BJ (cell line): ENCODE data around the gene PAX9. TPM values are rescaled to one million over a fixed set of nuclear protein-coding genes. Genes with fewer than 3 reads are reported as not detected.

Experiments
- CTCF ChIA-PET: fragments of 350-600 bp; formaldehyde crosslinking; extraction: SDS; loops from one replicate; lab custom pipeline; 2021; ENCODE audit warnings: antibody characterized with exemption, inconsistent platforms; lab: Yijun Ruan, JAX
- POLR2A ChIA-PET: fragments of 300-600 bp; sonication (Branson Sonifier 250); formaldehyde crosslinking; extraction: SDS; loops from one replicate; lab custom pipeline; 2021; ENCODE audit warnings: antibody characterized with exemption; lab: Charles Lee
- DNase-seq: peaks from one replicate; pipeline ENCODE4 v3.0.0-alpha.2; 2011; ENCODE audit warnings: low read depth
- H3K27me3 ChIP-seq: 2 replicates; pipeline ENCODE4 v1.6.0; 2011; ENCODE audit warnings: low read length; ENCODE audit not compliant: control insufficient read depth, insufficient read depth
- H3K36me3 ChIP-seq: 2 replicates; pipeline ENCODE4 v1.5.1; 2011; ENCODE audit warnings: low read length; ENCODE audit not compliant: control insufficient read depth, insufficient read depth
- H3K4me3 ChIP-seq: 2 replicates; pipeline ENCODE4 v1.5.1; 2011; ENCODE audit warnings: low read depth, mild to moderate bottlenecking, control low read depth, low read length
- polyA plus RNA-seq: library from polyadenylated mRNA; depleted of rRNA; stranded (reverse); fragments of >200 nt; gene quantifications from 2 replicates; pipeline ENCODE4 v1.2.3, GENCODE V29; 2011
- TF ChIP-seq, protein P1 (sequence below): IDR thresholded peaks from 2 replicates; pipeline ENCODE4 v1.5.1; 2011; ENCODE audit warnings: low read depth, mild to moderate bottlenecking, control low read depth, inconsistent platforms, low read length, moderate library complexity; ENCODE audit not compliant: insufficient read depth

The PAX9 gene
- polyA plus RNA-seq, 1 experiment, result not detected

DNA sequence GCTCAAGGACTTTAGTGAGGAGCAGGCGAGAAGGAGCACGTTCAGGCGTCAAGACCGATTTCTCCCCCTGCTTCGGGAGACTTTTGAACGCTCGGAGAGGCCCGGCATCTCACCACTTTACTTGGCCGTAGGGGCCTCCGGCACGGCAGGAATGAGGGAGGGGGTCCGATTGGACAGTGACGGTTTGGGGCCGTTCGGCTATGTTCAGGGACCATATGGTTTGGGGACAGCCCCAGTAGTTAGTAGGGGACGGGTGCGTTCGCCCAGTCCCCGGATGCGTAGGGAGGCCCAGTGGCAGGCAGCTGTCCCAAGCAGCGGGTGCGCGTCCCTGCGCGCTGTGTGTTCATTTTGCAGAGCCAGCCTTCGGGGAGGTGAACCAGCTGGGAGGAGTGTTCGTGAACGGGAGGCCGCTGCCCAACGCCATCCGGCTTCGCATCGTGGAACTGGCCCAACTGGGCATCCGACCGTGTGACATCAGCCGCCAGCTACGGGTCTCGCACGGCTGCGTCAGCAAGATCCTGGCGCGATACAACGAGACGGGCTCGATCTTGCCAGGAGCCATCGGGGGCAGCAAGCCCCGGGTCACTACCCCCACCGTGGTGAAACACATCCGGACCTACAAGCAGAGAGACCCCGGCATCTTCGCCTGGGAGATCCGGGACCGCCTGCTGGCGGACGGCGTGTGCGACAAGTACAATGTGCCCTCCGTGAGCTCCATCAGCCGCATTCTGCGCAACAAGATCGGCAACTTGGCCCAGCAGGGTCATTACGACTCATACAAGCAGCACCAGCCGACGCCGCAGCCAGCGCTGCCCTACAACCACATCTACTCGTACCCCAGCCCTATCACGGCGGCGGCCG, 1.1 kb downstream of the PAX9 start:
- Histone ChIP-seq H3K36me3 (no peaks in the 10 kb centered on the region), H3K4me3 (peak overlapping the region; percentile 14; the same call in 1 of the 2 replicates), H3K27me3 (peaks cover 71% of the 10 kb centered on the region)
- CTCF ChIA-PET, result interaction anchor here (1.0 kb wide), 1 partner anchor 12 kb away, joined by 3 read pairs; no protein-coding TSS in a partner anchor
- POLR2A ChIA-PET, result no interaction called here
- TF ChIP-seq, protein P1, sequence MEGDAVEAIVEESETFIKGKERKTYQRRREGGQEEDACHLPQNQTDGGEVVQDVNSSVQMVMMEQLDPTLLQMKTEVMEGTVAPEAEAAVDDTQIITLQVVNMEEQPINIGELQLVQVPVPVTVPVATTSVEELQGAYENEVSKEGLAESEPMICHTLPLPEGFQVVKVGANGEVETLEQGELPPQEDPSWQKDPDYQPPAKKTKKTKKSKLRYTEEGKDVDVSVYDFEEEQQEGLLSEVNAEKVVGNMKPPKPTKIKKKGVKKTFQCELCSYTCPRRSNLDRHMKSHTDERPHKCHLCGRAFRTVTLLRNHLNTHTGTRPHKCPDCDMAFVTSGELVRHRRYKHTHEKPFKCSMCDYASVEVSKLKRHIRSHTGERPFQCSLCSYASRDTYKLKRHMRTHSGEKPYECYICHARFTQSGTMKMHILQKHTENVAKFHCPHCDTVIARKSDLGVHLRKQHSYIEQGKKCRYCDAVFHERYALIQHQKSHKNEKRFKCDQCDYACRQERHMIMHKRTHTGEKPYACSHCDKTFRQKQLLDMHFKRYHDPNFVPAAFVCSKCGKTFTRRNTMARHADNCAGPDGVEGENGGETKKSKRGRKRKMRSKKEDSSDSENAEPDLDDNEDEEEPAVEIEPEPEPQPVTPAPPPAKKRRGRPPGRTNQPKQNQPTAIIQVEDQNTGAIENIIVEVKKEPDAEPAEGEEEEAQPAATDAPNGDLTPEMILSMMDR, result no peak
- no peak for DNase-seq

DNA sequence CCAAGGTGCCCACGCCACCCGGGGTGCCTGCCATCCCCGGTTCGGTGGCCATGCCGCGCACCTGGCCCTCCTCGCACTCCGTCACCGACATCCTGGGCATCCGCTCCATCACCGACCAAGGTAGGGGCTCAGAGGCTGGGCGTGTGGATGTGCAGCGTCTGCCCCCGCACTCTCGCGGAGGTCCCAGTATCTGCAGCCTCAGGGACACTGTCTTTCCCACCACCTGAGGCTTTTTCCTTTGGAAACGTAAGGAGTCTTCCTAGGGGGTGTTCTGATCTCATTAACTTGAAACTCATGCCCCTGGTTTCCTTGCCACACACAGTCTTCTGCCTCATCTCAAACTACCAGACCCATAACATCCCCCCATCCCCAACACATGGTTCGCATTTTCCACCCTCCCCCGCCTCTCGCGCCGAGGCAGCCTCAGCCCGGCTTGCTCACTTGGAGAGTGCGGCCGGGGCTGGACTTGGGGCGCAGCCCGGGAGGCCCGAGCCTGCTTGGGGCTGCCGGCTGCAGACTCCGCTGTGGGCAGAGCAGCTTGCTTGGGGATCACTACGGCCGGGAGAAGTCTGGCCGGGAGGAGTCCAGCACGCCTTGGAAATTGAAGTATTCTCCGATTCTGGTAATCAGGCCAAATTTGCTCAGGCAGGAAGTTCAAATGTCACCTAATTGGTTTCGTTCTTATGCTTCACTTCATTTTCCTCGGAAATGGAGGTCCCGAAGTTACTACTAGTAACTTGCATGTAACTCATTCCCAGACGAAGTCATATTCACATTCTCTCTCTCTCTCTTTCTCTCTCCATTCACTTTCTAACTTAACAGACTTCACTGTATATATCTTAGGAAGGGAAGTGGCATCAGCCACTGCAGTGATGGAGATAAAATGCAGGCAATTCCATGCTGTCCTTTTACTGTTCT, 2.0 kb downstream of the PAX9 start:
- peaks cover 63% of the 10 kb centered on the region for H3K27me3 ChIP-seq

DNA sequence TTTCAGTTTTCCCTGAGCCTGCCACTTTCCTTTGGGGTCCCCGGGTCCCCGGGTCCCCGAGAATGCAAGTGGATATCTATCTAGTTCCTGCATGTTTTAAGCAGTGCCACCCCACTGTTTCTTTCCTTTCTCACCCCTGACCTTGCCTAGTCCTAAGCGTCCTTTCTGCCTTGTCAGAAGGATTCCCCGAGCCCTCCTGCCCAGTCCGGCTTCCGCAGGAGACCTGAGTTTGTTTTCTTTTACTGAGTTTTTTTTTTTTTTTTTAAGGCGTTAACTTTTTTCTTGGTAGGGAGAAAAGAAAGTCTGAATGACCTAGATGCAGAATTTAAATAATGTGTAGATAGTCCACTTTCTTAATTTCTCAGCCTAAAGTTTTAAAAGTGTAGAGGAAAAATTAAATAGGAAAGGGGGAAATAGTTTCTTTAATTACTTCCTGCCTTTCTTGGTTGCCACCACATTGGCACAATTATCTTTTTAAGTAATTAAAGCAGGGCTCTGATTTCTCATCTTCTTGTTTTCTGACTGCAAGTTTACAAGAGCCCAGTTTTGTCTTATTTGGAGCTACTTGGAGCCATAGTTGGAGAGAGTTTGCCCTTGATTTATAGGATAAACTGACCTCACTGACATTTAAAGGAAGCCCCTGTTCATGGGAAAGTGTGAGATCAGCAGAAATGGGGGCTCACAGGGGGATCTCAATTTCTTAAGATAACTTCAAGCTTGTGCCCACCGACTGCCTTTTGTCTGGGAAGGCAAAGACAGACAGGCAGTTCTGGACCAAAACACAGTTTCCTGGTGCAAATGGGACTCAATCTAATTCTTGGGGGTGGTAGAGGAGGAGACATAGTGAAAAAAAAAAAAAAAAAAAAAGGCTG, 2.9 kb downstream of the PAX9 start:
- ChIA-PET CTCF (no interaction called here), POLR2A (no interaction called here)
- DNase-seq, result no peak
- H3K4me3 ChIP-seq, result no peak overlapping the region
- no peaks in the 10 kb centered on the region for H3K36me3 ChIP-seq
- TF ChIP-seq, protein P1, result no peak
- peaks cover 55% of the 10 kb centered on the region for H3K27me3 ChIP-seq

More for the DNA sequence above, 2.0 kb downstream of the PAX9 start:
- ChIA-PET POLR2A (no interaction called here), CTCF (interaction anchor here (1.0 kb wide), 1 partner anchor 13 kb away, joined by 3 read pairs; no protein-coding TSS in a partner anchor)
- H3K4me3 ChIP-seq, result no peak overlapping the region
- TF ChIP-seq, protein P1, result no peak
- DNase-seq, result no peak
- no peaks in the 10 kb centered on the region for H3K36me3 ChIP-seq

DNA sequence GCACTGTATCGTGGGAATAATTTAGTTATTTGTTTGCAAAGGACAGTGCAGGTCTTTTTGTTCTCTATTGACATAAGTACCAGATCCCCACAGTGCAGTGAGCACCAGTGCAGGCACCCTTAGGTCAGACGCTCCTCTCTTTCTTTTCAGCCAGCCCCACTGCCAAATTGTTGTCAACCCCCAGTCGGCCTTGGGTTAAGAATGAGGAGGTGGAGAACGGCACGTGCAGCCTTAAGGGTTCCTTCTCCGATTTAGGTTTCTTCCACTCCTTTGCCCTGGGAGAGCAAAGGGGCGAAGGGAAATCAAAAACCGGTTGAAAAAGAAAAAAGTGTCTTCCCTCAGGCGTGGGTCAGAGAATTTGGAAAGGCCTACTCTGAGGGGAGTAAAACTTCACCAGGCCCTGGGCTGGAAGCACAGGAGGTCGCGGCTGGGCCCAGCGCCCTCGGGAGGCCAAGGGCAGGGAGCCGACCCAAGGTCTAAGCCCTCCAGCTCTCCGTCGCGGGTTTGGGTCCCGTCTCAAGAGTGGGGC, 4.3 kb downstream of the PAX9 start:
- H3K36me3 ChIP-seq, result no peaks in the 10 kb centered on the region
- ChIA-PET POLR2A (no interaction called here), CTCF (interaction anchor here (0.6 kb wide), 1 partner anchor 264 kb away, joined by 3 read pairs; no protein-coding TSS in a partner anchor)
- TF ChIP-seq, protein P1, result no peak
- H3K27me3 ChIP-seq, result peaks cover 48% of the 10 kb centered on the region
- H3K4me3 ChIP-seq, result no peak overlapping the region
- DNase-seq, result no peak
